NCI-H446 (cell line): ENCODE results near the gene ADCY1.

Source experiments
- DNase-seq, 2 experiments: peaks; one replicate each; lab custom pipeline; 2025; lab: John Stamatoyannopoulos, UW

Gene ADCY1

GRCh38 chr7:45625714-45626440 lies 51.7 kb downstream of the ADCY1 start:
- DNase-seq, result no peak

- DNase-seq, result no peak
Observed at GRCh38 chr7:45626441-45627430, 52.6 kb downstream of the ADCY1 start.

GRCh38 chr7:45627691-45628456 lies 53.7 kb downstream of the ADCY1 start:
- no peak for DNase-seq

- DNase-seq, result no peak
Observed at GRCh38 chr7:45631569-45631968, 57.4 kb downstream of the ADCY1 start.

GRCh38 chr7:45636733-45637132 lies 62.6 kb downstream of the ADCY1 start:
- no peak for DNase-seq

GRCh38 chr7:45638916-45639315 lies 64.7 kb downstream of the ADCY1 start:
- no peak for DNase-seq

GRCh38 chr7:45642044-45642443 lies 67.9 kb downstream of the ADCY1 start:
- no peak for DNase-seq

- no peak for DNase-seq
Observed at GRCh38 chr7:45643630-45644029, 69.5 kb downstream of the ADCY1 start.

GRCh38 chr7:45644237-45644636 lies 70.1 kb downstream of the ADCY1 start:
- no peak for DNase-seq

- DNase-seq, result no peak
Observed at GRCh38 chr7:45645141-45645969, 71.2 kb downstream of the ADCY1 start.

GRCh38 chr7:45646207-45646821 lies 72.1 kb downstream of the ADCY1 start:
- no peak for DNase-seq

GRCh38 chr7:45646996-45647825 lies 73.0 kb downstream of the ADCY1 start:
- no peak for DNase-seq

- no peak for DNase-seq
Observed at GRCh38 chr7:45647967-45648670, 74.0 kb downstream of the ADCY1 start.

- DNase-seq, result no peak
Observed at GRCh38 chr7:45648671-45648995, 74.5 kb downstream of the ADCY1 start.

GRCh38 chr7:45649560-45650346 lies 75.6 kb downstream of the ADCY1 start:
- no peak for DNase-seq

GRCh38 chr7:45650404-45651394 lies 76.5 kb downstream of the ADCY1 start:
- no peak for DNase-seq

- no peak for DNase-seq
Observed at GRCh38 chr7:45651540-45651939, 77.4 kb downstream of the ADCY1 start.
